Ishikawa (cell line): ENCODE results near the gene PRRT2.

Experiments
- CEBPB ChIP-seq: IDR thresholded peaks from 2 replicates; pipeline ENCODE4 v1.6.1; 2012
- EP300 ChIP-seq: IDR thresholded peaks from 2 replicates; pipeline ENCODE4 v1.6.1; 2012; ENCODE audit warnings: borderline replicate concordance
- FOXM1 ChIP-seq: IDR thresholded peaks from 2 replicates; pipeline ENCODE4 v1.6.1; 2012; ENCODE audit warnings: low read depth, borderline replicate concordance
- NFIC ChIP-seq: IDR thresholded peaks from 2 replicates; pipeline ENCODE4 v1.6.1; 2012
- RAD21 ChIP-seq: IDR thresholded peaks from 2 replicates; pipeline ENCODE4 v1.6.1; 2012; ENCODE audit warnings: low read depth
- TAF1 ChIP-seq: IDR thresholded peaks from 2 replicates; pipeline ENCODE4 v1.6.1; 2012; ENCODE audit warnings: low read depth, mild to moderate bottlenecking
- YY1 ChIP-seq: IDR thresholded peaks from 2 replicates; pipeline ENCODE4 v1.6.1; 2012; ENCODE audit warnings: low read depth

GRCh38 chr16:29821643-29822115 lies 9.7 kb downstream of the PRRT2 start:
- no peak for TF ChIP-seq RAD21
- no peak for TF ChIP-seq EP300
- no peak for TF ChIP-seq YY1
- TF ChIP-seq TAF1: no peak
- no peak for TF ChIP-seq CEBPB
- TF ChIP-seq FOXM1: no peak
- TF ChIP-seq NFIC: no peak
